Neuronal stem cell (in vitro differentiated cells): Measurements from ENCODE around the gene NLRP6.

ENCODE experiments used
- DNase-seq: peaks from one replicate; pipeline ENCODE4 v3.0.0-alpha.2; 2013; ENCODE audit warnings: low spot score
- H2AFZ ChIP-seq: one replicate; pipeline ENCODE4 v1.6.1; 2013; ENCODE audit warnings: mild to moderate bottlenecking, low read length, inconsistent platforms
- H2AK5ac ChIP-seq: 2 replicates; pipeline ENCODE4 v1.6.1; 2013; ENCODE audit warnings: low read depth, mild to moderate bottlenecking, inconsistent platforms, low read length, moderate library complexity, mixed read lengths
- H2BK120ac ChIP-seq: 2 replicates; pipeline ENCODE4 v1.6.1; 2013; ENCODE audit warnings: low read depth, mild to moderate bottlenecking, inconsistent platforms, low read length, moderate library complexity, mixed read lengths
- H2BK12ac ChIP-seq: one replicate; pipeline ENCODE4 v1.6.1; 2013; ENCODE audit warnings: low read length, inconsistent platforms
- H2BK15ac ChIP-seq: 2 replicates; pipeline ENCODE4 v1.6.1; 2013; ENCODE audit warnings: mild to moderate bottlenecking, low read length, inconsistent platforms, mixed read lengths
- H2BK5ac ChIP-seq: one replicate; pipeline ENCODE4 v1.6.1; 2013; ENCODE audit warnings: inconsistent platforms, mild to moderate bottlenecking, low read length, moderate library complexity
- H3K14ac ChIP-seq: one replicate; pipeline ENCODE4 v1.6.1; 2013; ENCODE audit warnings: low read length, inconsistent platforms
- H3K18ac ChIP-seq: 2 replicates; pipeline ENCODE4 v1.6.1; 2013; ENCODE audit warnings: low read length, inconsistent platforms
- H3K23ac ChIP-seq: 2 replicates; pipeline ENCODE4 v1.6.1; 2013; ENCODE audit warnings: low read depth, mild to moderate bottlenecking, mixed read lengths, low read length, inconsistent platforms; ENCODE audit not compliant: poor library complexity
- H3K27ac ChIP-seq: replicated peaks from 3 replicates; pipeline ENCODE4 v1.5.1; 2013; ENCODE audit warnings: low read length, inconsistent platforms
- H3K27me3 ChIP-seq, 3 experiments: 2 replicates each; pipeline ENCODE4 v1.6.1; 2013; ENCODE audit warnings: low read length in 3 of 3, mild to moderate bottlenecking in 2 of 3, inconsistent platforms in 1 of 3, low read depth in 1 of 3, mixed read lengths in 1 of 3, moderate library complexity in 1 of 3; ENCODE audit not compliant: control insufficient read depth in 3 of 3, insufficient read depth in 3 of 3
- H3K36me3 ChIP-seq, 2 donors: replicated peaks in 1 of 2; 2 replicates each; pipeline ENCODE4 v1.6.1; 2013; ENCODE audit warnings: low read length in 2 of 2; ENCODE audit not compliant: control insufficient read depth in 2 of 2, insufficient read depth in 2 of 2
- H3K4ac ChIP-seq: 2 replicates; pipeline ENCODE4 v1.6.1; 2013; ENCODE audit warnings: inconsistent platforms, mild to moderate bottlenecking, low read length, moderate library complexity
- H3K4me1 ChIP-seq, 2 donors: 1 replicate in 1 of 2; 2 replicates in 1 of 2; pipeline ENCODE4 v1.6.1; 2013; ENCODE audit warnings: low read length in 2 of 2, low read depth in 1 of 2; ENCODE audit not compliant: control insufficient read depth in 2 of 2, insufficient read depth in 1 of 2
- H3K4me2 ChIP-seq: one replicate; pipeline ENCODE4 v1.6.1; 2013; ENCODE audit warnings: mild to moderate bottlenecking, low read length, inconsistent platforms; ENCODE audit not compliant: insufficient read depth, poor library complexity, severe bottlenecking
- H3K4me3 ChIP-seq, 2 donors: 2 replicates each; pipeline ENCODE4 v1.5.1; 2013; ENCODE audit warnings: low read length in 2 of 2, mild to moderate bottlenecking in 2 of 2, inconsistent platforms in 1 of 2, moderate library complexity in 1 of 2
- H3K79me1 ChIP-seq: one replicate; pipeline ENCODE4 v1.6.1; 2013; ENCODE audit warnings: low read depth, mild to moderate bottlenecking, inconsistent platforms, low read length, moderate library complexity
- H3K9ac ChIP-seq: one replicate; pipeline ENCODE4 v1.6.1; 2013; ENCODE audit warnings: mild to moderate bottlenecking, low read depth, low read length, inconsistent platforms; ENCODE audit not compliant: poor library complexity
- H3K9me3 ChIP-seq, 2 donors: replicated peaks in 1 of 2; 2 replicates each; pipeline versions ENCODE3 to v1.6.1; 2013; ENCODE audit warnings: low read length in 2 of 2, mild to moderate bottlenecking in 2 of 2, inconsistent platforms in 1 of 2, low read depth in 1 of 2, mixed read lengths in 1 of 2, moderate library complexity in 1 of 2; ENCODE audit not compliant: control insufficient read depth in 2 of 2, insufficient read depth in 1 of 2
- H4K8ac ChIP-seq: one replicate; pipeline ENCODE4 v1.6.1; 2013; ENCODE audit warnings: low read depth, mild to moderate bottlenecking, inconsistent platforms, low read length, moderate library complexity
- H4K91ac ChIP-seq: one replicate; pipeline ENCODE4 v1.6.1; 2013; ENCODE audit warnings: low read length, low read depth, mild to moderate bottlenecking, inconsistent platforms; ENCODE audit not compliant: poor library complexity
- WGBS, 2 donors: extraction: QIAGEN DNeasy Blood & Tissue Kit; methylation state at CpG; one replicate each; pipeline ENCODE4 v1.1.7; 2013; ENCODE audit warnings: missing lambda C conversion rate in 2 of 2, mixed read lengths in 1 of 2; ENCODE audit not compliant: insufficient read length in 2 of 2, insufficient replicate concordance in 1 of 2; ENCODE audit errors: extremely low coverage in 2 of 2; 5-methylcytosine and 5-hydroxymethylcytosine counted together

NLRP6 gene

GRCh38 chr11:303363-303762 is 25.2 kb downstream of the NLRP6 start:
- H3K14ac ChIP-seq: no peak overlapping the region
- no peaks in the 10 kb centered on the region for H3K27me3 ChIP-seq
- H3K79me1 ChIP-seq: peaks cover 2% of the 10 kb centered on the region
- no peak overlapping the region for H4K8ac ChIP-seq
- H3K18ac ChIP-seq: peak overlapping the region; percentile 65
- H2AK5ac ChIP-seq: peak overlapping the region; percentile 99
- H3K4ac ChIP-seq: no peak overlapping the region
- H2BK15ac ChIP-seq: peak overlapping the region; percentile 93
- peaks cover 26 to 27% of the 10 kb centered on the region in 2 donors for H3K4me1 ChIP-seq
- no peak overlapping the region for H2BK120ac ChIP-seq
- H3K4me3 ChIP-seq: no peak overlapping the region
- H2BK12ac ChIP-seq: peak overlapping the region; percentile 99
- no peak overlapping the region for H3K9ac ChIP-seq
- peaks cover 4 to 7% of the 10 kb centered on the region in 2 donors for H3K9me3 ChIP-seq
- H2BK5ac ChIP-seq: no peak overlapping the region
- no CpG with 5 or more reads among the region's 12 CpGs for WGBS, 2 donors
- no peak overlapping the region for H3K27ac ChIP-seq
- no peak overlapping the region for H2AFZ ChIP-seq
- H3K36me3 ChIP-seq: no peaks in the 10 kb centered on the region
- no peak for DNase-seq
- H3K4me2 ChIP-seq: no peak overlapping the region
- no peak overlapping the region for H3K23ac ChIP-seq
- no peak overlapping the region for H4K91ac ChIP-seq

- Histone ChIP-seq H2AK5ac (peak overlapping the region; percentile 99), H3K4ac (peak overlapping the region; percentile 46), H3K36me3 (no peaks in the 10 kb centered on the region), H3K4me3 (no peak overlapping the region), H2BK15ac (peak overlapping the region; percentile 93), H2BK120ac (peak overlapping the region; percentile 97), H3K23ac (no peak overlapping the region), H3K27ac (peak overlapping the region; percentile 5), H3K4me1 (peaks cover 27 to 28% of the 10 kb centered on the region in 2 donors), H3K14ac (no peak overlapping the region), H3K9me3 (peaks cover 4 to 7% of the 10 kb centered on the region in 2 donors), H3K4me2 (no peak overlapping the region), H2BK12ac (peak overlapping the region; percentile 99), H3K27me3 (no peaks in the 10 kb centered on the region), H4K8ac (no peak overlapping the region), H2AFZ (no peak overlapping the region), H3K9ac (no peak overlapping the region), H3K79me1 (peaks cover 2% of the 10 kb centered on the region), H3K18ac (peak overlapping the region; percentile 95), H4K91ac (peak overlapping the region; percentile 93), H2BK5ac (peak overlapping the region; percentile 70)
- WGBS, 2 donors: no CpG with 5 or more reads among the region's 52 CpGs
- no peak for DNase-seq
Observed at GRCh38 chr11:304061-304506, 25.9 kb downstream of the NLRP6 start.

- DNase-seq: peak; percentile 56
- Histone ChIP-seq H2BK5ac (no peak overlapping the region), H2AFZ (peak overlapping the region; percentile 66), H2AK5ac (no peak overlapping the region), H3K4me1 (peaks cover 28 to 33% of the 10 kb centered on the region in 2 donors), H4K91ac (no peak overlapping the region), H3K27ac (peak overlapping the region; percentile 82), H3K18ac (no peak overlapping the region), H2BK120ac (no peak overlapping the region), H3K14ac (no peak overlapping the region), H4K8ac (no peak overlapping the region), H3K4me2 (no peak overlapping the region), H3K27me3 (no peaks in the 10 kb centered on the region), H3K4me3 (no peak overlapping the region), H3K79me1 (peaks cover 2% of the 10 kb centered on the region), H3K4ac (no peak overlapping the region), H2BK15ac (no peak overlapping the region), H3K9ac (no peak overlapping the region), H3K36me3 (peaks cover 0 to 4% of the 10 kb centered on the region in 2 donors), H2BK12ac (no peak overlapping the region), H3K9me3 (peaks cover 4 to 7% of the 10 kb centered on the region in 2 donors), H3K23ac (no peak overlapping the region)
- WGBS, 2 donors: no CpG with 5 or more reads among the region's 19 CpGs
Observed at GRCh38 chr11:304915-305843, 27.0 kb downstream of the NLRP6 start.

- no peak overlapping the region for H3K23ac ChIP-seq
- peaks cover 0 to 4% of the 10 kb centered on the region in 2 donors for H3K36me3 ChIP-seq
- peak overlapping the region; percentile 68 for H2BK120ac ChIP-seq
- peak overlapping the region; percentile 69 for H2BK5ac ChIP-seq
- no peak overlapping the region for H3K9ac ChIP-seq
- H3K79me1 ChIP-seq: peaks cover 2% of the 10 kb centered on the region
- H4K91ac ChIP-seq: no peak overlapping the region
- peak overlapping the region; percentile 78 for H3K18ac ChIP-seq
- H2BK12ac ChIP-seq: no peak overlapping the region
- H3K27ac ChIP-seq: peak overlapping the region; percentile 82
- no peak overlapping the region for H3K14ac ChIP-seq
- no peak overlapping the region for H3K4me3 ChIP-seq
- H2BK15ac ChIP-seq: no peak overlapping the region
- H2AK5ac ChIP-seq: peak overlapping the region; percentile 22
- no peak overlapping the region for H4K8ac ChIP-seq
- DNase-seq: no peak
- H3K4ac ChIP-seq: no peak overlapping the region
- H2AFZ ChIP-seq: peak overlapping the region; percentile 66
- H3K4me2 ChIP-seq: no peak overlapping the region
- no peaks in the 10 kb centered on the region for H3K27me3 ChIP-seq
- peaks cover 26 to 32% of the 10 kb centered on the region in 2 donors for H3K4me1 ChIP-seq
- H3K9me3 ChIP-seq: peaks cover 4 to 7% of the 10 kb centered on the region in 2 donors
- WGBS, 2 donors: no CpG with 5 or more reads among the region's 10 CpGs
Observed at GRCh38 chr11:305844-306211, 27.6 kb downstream of the NLRP6 start.
